ENCODE measurements around the gene THSD1.

THSD1 gene

GRCh38 chr13:52405767-52406494 lies at the start of gene THSD1:
Gene THSD1 (minus strand): TSS chr13:52406172. CDS start chr13:52402600, 3,572 bp downstream.
- peak; percentile 16 for DNase-seq (ENCODE audit: low read depth)
- peak within 1 kb of the TSS; percentile 37 for H3K4me3 ChIP-seq (ENCODE audit: low read depth, low read length)
- no peak for TF ChIP-seq CTCF (IDR thresholded peaks at IDR 0.05; ENCODE audit: insufficient read depth, low read depth, low read length, missing control alignments)

GRCh38 chr13:52455677-52456041 lies 49.7 kb upstream of the THSD1 start:
- DNase-seq (ENCODE audit: low read depth), result peak; percentile 82
- no peak for TF ChIP-seq CTCF (IDR thresholded peaks at IDR 0.05; ENCODE audit: insufficient read depth, low read depth, low read length, missing control alignments)
- H3K4me3 ChIP-seq (ENCODE audit: low read depth, low read length), result peak overlapping the region; percentile 98

DNA sequence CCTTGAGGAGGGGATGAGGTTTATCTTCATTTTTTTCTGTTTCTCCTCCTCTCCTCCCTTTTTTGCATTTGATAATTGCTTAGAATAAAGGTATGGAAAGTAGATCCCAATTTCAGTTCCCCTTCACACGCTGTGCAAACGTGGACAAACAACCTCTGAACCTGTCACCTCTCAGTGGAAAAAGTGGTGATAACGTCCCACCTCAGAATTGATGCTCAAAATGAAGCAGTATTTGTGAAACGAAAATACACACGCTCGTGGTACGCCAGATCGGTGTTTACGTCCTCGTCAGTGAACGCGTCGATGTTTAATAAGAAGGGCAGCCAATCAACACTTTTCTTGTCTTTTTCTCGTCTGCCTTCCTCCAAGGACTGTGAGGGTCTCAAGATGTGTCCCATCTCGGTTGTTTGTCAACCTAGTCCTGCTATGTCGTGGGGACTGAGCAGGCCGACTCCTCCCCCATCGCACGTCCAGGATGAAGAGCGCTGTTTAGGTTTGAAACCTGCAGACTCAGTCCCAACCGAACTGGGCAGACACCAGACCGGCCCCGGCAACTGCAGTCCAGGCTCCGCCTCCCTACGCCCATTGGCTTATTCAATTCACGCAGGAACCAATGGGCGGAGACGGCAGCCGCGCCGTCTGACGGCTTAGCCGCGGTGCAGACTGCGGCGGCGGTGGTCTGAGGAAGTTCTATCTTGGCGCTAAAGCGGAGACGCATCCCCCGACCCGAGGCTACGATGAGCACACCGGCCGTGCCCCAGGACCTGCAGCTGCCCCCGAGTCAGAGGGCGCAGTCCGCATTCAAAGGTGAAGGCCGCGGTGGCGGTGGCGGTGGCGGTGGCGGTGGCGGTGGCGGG lies 49.1 kb upstream of the THSD1 start, which contains the start of gene CKAP2:
CKAP2 (plus strand) TSS at position 659 of the 857 bp plus-strand sequence; CDS start at position 738, 79 bp downstream.
- H3K4me3 ChIP-seq (ENCODE audit: low read depth, low read length), result peak within 1 kb of the TSS; percentile 98
- no peak for TF ChIP-seq CTCF (IDR thresholded peaks at IDR 0.05; ENCODE audit: insufficient read depth, low read depth, low read length, missing control alignments)
- DNase-seq (ENCODE audit: low read depth), result peak; percentile 97

- DNase-seq (ENCODE audit: low read depth), result peak; percentile 86
Measured at GRCh38 chr13:52454459-52454819, 48.5 kb upstream of the THSD1 start.

DNA sequence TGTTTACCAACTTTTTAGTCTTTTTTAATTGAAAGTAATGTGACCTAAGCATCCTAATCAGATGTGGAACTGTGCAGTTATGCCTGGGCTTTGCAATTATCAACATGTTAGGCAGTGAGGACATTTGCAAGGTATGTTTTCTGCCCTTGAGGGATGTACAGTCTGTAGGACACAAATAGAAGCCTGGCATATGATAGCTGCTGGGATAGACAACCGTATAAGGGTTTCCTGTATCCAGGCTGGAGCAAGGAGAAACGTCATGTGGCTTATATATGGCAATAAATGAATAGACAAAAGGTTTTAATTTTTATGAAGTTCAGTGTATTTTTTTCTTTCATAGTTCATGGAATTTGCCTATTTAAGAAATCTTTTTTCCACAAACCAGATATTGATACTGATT lies 46.5 kb upstream of the THSD1 start:
- no peak for DNase-seq (ENCODE audit: low read depth)
- H3K4me3 ChIP-seq (ENCODE audit: low read depth, low read length), result no peak overlapping the region
- TF ChIP-seq CTCF (IDR thresholded peaks at IDR 0.05; ENCODE audit: insufficient read depth, low read depth, low read length, missing control alignments), result no peak

More at GRCh38 chr13:52454459-52454819, 48.5 kb upstream of the THSD1 start:
- no peak for TF ChIP-seq CTCF (IDR thresholded peaks at IDR 0.05; ENCODE audit: insufficient read depth, low read depth, low read length, missing control alignments)
- peak overlapping the region; percentile 98 for H3K4me3 ChIP-seq (ENCODE audit: low read depth, low read length)

- no peak for TF ChIP-seq CTCF (IDR thresholded peaks at IDR 0.05; ENCODE audit: insufficient read depth, low read depth, low read length, missing control alignments)
- no peak overlapping the region for H3K4me3 ChIP-seq (ENCODE audit: low read depth, low read length)
- no peak for DNase-seq (ENCODE audit: low read depth)
Measured at GRCh38 chr13:52451135-52451804, 45.3 kb upstream of the THSD1 start.

Data from GM12865 (cell line).